ENCODE measurements around the gene PSMC3.

DNA sequence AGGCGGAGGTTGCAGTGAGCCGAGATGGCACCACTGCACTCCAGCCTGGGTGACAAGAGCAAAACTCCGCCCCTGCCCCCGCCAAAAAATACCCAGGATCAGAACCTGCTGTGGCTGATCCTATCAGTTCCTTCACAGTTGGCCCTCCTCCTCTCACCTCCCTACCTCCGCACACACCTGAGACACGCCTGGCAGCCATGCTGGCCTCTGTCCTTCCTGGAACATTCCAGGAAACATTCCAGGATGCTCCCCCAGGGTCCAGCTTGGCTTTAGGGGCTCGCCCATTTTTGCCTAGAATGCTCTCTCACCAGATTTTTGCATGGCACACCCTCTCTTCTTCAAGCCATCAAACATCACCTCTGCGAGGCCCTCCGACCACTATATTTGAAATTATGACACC lies 20.6 kb upstream of the PSMC3 start:
- no peak for TF ChIP-seq GATA2 (IDR thresholded peaks at IDR 0.05; ENCODE audit: low read depth, low read length)
- no peak for TF ChIP-seq GATA3 (IDR thresholded peaks at IDR 0.05; ENCODE audit: low read depth, low read length)
